ENCODE data around the gene SURF2.
A peak's percentile ranks its signal among the peaks of the same experiment; 100 is the strongest.
"Not testable (repeated sequence)": the region's sequence is repeated elsewhere in the genome, so short reads cannot be mapped to it uniquely, and the experiment has no call there.

SURF2 gene

DNA sequence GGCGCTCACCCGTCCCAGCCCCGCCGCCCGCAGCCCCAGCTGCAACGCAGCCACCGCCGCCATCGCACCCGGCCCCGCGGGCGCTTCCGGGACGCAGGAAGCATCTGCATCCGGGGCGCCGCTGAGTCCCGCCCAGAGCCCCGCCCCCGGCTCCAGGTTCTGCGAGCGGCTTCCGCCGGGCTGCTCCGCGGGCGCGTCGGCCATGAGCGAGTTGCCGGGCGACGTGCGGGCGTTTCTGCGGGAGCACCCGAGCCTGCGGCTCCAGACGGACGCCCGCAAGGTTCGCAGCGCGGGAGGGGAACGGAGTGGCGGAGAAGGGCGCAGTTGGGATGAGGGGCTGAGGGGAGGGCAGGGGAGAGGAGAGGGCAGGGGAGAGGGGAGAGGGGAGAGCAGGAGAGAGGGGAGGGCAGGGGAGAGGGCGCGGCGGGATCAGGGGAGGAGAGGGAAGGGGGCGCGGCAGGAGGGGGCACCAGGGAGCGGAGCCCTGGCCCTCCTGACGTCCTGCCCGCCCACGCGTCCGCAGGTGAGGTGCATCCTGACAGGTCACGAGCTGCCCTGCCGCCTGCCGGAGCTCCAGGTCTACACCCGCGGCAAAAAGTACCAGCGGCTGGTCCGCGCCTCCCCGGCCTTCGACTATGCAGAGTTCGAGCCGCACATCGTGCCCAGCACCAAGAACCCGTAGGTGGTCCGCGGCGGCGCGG is at the start of gene SURF2, which contains the start of gene SURF1:
SURF2 (plus strand) TSS at position 160 of the 701 bp plus-strand sequence; CDS start at position 203, 43 bp downstream.
SURF1 (minus strand) TSS at position 97 of the 701 bp plus-strand sequence; CDS start at position 63, 34 bp downstream.
- no peak for DNase-seq

DNA sequence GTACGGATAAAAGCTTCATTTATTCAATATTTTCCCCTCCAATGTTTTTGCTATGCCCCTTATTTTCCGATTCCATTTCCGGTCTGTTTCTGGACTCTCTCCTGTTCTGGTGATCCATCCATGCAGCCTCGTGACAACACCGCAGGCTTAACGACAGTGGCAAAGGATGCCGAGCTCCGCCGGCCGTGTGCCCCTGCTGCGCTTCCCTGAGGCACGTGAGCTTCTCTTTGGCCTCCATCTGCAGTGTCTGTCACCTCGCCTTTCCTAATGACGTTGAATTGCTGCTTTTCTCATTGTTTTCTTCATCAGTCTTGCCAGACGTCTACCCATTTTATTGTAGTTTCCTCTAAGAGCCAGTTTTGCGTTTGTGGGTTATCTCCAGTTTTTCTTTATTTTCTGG is 49.0 kb upstream of the SURF2 start:
- no peak for DNase-seq

DNA sequence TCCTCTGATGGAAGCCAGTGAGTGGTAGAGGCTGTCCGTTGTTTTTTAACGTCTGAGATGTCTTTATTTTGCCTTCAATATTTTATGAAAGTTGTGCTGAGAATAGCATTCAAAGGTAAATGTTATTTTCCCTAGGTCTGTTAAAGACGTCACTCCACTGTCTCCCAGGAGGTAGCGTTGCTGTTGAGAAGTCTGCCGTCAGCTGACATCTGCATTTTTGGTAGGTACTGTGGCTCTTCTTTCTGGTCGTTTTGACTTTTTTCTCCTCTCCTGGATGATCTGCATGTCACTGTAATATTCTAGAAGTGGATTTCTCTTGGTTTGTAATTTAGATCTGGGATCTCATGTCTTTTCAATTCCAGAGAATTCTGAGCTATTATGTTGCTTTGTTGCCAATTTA is 46.7 kb upstream of the SURF2 start:
- no peak for DNase-seq

DNA sequence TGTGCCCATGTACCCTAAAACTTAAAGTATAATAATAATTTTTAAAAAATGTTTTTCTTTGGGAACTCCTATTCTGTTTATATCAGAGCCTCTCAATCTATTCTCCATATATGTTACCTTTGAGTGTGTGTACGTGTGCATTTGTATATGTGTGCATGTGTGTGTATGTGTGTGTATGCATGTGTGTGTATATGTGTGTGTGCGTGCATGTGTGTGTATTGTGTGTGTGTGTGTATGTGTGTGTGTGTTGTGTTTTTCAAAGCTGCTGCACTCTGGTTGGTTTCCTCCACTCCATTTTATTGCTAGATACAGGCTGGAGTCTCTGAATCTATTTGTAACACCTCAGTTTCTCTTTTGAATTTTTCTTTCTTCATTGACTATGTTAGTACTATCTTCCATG is 40.4 kb upstream of the SURF2 start:
- DNase-seq: no peak

DNA sequence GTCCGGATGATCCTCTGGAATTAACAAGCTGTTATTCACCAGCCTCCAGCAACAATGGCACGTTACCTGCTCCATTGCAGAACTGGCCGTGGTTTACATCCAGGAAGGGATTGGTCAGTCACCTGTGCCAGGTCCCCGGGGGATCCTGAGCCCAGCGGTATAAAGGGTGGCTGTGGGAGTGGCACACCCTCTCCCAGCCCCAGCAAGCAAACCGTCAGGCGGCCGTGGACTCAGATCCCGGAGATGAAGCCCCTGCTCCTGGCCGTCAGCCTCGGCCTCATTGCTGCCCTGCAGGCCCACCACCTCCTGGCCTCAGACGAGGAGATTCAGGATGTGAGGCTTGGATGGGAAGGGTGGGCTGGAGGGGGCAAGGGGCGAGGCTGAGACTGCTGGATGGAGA is 38.8 kb upstream of the SURF2 start:
- DNase-seq: not testable (repeated sequence)

DNA sequence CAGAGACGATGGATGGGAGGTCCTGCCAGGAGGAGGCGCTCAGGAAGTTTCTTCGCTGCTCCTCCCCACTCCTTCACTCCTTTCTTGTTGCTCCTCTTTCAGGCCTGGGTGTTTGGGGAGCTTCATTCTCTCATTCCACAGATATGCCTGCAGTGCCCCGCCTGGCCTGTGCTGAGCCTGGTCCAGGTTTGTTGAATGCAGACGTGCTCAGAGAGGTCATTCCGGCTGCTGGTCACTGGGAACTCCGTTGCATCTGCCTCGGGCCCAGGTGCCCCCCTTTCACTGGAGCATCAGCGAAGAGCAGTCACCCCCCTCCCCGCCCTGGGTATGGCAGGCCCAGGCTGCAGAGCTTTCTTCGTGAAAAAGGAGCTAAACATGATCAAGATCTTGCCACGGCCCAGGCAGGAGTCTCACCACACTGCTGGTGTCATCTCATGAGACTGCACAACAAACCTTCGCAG is 35.9 kb upstream of the SURF2 start:
- no peak for DNase-seq

DNA sequence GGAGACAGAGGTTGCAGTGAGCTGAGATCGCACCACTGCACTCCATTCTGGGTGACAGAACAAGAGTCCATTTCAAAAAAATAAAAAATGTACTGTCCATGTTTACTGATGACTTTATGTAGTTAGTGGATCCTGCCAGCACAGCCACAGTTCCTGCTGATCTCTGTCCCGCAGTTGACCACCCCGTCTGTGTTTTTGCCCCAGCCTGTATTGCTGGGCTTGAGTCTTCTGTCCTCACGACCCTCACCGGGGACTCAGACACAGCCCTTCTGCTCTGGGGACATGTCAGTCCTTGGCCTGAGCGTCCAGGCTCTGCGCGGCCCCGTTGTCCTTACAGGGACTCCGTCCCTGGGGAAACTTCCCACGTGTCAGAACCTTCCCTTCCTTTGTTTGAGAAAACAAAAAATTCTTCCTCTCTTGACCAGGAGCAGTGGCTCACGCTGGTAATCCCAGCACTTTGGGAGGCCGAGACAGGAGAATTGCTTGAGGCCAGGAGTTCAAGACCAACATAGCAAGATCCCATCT is 34.9 kb upstream of the SURF2 start:
- no peak for DNase-seq

DNA sequence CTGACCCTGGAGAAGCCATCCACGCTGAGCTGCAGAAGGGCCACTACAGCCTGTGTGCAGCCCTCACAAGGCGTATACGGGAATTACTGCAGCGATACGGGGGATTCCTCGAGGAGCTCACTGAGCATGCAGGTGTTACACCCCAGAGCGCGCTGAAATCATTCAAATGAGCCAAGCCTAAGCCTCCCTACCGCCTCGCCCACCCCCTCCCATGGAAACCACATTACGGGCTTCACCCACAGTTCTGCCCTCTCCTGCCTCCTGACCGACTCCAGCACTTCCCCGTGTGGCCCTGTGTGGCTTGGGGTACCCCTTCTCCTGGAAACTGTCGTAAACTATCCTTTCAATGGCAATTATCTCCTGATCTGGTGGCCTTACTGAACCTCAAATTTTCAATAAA is 33.6 kb upstream of the SURF2 start:
- no peak for DNase-seq

DNA sequence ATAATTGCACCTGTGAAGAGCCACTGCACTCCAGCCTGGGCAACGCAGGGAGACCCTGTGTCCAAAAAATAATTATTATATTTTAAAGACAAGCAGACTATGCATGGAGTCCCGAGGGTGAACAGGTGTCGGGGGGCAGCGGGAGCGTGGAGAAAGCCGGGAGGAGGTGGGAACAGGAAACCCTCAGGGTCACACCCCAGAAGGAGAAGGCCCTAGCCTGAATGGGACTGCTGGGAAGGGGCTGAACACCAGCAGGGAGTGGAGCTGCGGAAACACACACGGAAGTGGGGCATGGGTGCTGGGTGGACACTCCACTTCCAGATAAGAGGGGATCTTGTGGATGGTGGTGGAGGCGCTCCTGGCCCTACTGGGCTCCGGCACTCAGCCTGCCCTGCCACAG is 33.1 kb upstream of the SURF2 start:
- DNase-seq: no peak

DNA sequence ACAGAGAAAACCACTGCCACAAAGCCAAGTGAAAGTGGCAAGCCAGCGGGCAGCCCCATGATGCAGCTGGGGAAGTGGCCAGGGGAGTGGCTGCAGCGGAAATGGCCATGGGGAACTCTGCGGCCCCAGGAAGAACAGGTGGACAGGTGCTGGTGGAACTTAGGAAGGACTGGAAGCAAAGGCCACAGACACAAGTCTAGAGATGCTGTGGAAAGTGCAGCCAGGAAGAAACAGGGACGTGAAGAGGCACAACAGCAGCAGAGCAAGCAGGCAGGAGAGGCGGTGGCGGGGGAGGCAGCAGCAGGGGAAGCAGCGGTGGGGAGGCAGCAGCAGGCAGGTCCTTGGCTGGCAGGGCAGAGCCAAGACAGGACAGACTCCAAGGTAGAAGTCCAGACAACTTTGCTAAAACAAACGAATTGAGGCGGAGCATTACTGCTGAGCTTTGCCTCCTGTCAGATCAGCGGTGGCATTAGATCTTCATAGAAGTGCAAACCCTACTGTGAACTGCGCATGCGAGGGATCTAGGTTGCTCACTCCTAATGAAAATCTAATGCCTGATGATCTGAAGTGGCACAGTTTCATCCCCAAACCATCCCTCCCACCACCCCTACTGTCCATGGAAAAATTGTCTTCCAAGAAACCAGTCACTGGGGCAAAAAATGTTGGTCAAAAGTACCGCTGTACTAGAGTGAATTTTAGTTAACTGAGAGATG is 32.2 kb upstream of the SURF2 start:
- no peak for DNase-seq

DNA sequence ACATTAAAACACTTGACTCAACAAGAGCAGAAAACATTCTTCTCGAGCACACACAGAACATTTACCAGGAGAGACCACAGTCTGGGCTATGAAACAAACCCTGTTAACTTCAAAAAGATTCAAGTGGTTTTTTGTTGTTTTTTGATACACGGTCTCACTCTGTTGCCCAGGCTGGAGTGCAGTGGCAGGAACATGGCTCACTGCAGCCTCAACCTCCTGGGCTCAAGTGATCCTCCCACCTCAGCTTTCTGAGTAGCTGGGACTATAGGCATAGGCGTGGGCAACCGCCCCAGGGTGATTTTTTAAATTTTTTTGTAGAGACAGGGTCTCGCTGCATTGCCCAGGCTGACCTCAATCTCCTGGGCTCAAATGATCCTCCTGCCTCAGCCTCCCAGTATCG is 29.3 kb upstream of the SURF2 start:
- DNase-seq: not testable (repeated sequence)

DNA sequence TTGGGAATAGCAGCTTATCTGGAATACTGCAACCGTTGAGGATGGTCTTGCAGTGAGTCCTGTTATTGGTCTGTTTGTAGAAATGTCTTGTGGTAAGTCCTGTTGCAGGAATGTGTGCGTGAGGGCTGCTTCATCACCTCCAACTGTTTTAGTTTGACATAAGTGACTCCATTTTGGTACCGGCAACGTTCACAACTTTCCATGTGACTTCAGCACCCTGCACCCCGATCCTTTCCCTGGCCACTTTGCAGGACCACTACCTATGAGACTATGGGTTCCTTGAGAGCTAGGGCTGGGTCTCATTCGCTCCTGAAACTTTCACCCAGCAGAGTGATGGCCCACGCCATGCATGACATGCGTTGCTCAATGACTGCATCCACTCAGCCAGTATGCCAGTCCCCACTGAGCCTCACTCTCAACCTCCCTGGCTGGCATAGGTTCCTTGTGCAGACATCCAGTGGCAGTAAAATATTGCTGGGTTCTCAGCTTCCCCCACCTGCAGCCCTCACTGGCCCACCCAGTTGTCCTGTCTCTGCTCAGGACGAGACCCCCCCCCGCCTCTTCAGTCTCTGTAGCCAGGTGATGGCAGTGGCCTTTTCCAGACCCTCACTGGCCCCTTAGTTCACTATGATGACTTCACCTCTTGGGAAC is 28.4 kb upstream of the SURF2 start:
- no peak for DNase-seq

DNA sequence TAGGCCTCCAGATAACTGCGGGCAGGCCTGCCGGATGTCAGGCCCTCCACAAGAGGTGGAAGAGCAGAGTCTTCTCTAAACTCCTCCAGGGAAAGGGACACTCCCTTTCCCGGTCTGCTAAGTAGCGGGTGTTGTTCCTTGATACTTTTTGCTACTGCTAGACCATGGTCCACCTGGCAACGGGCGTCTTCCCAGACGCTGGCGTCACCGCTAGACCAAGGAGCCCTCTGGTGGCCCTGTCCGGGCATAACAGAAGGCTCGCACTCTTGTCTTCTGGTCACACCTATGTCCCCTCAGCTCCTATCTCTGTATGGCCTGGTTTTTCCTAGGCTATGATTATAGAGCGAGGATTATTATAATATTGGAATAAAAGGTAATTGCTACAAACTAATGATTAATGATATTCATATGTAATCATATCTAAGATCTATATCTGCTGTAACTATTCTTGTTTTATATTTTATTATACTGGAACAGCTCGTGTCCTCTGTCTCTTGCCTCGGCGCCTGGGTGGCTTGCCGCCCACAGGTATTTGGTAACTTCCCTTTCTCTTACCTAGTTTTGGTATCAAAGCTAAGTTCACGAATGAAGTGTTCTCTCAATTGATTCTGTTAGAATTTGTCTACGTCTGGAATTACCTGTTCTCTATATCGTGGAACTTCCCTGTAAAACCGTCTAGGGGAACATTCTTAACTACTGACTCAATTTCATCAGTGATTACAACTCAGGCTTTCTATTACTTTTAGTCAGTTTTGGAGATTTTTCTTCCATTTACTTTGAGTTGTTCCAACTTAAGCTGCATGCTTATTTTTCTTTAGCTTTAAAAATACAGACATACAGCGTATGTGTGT is 26.8 kb upstream of the SURF2 start:
- not testable (repeated sequence) for DNase-seq

DNA sequence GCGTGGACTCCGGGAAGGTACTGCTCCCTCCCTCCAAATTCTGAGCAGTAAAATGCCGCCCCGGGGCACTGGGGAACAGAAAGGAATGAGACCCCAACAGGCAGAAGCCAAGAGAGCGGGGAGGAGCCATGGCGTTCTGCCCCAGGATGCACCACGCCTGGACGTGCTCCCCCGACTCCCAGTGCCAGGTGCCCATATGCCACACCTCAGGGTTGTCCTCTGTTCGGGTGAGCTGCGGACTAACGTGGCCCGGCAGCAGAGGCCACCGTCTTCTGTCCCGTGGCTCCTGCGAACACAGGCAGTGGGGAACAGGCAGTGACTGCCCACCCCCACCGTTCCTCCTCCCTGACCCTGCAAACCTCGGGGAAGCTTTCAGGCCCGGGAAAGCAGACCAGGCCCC is 25.1 kb upstream of the SURF2 start:
- no peak for DNase-seq

DNA sequence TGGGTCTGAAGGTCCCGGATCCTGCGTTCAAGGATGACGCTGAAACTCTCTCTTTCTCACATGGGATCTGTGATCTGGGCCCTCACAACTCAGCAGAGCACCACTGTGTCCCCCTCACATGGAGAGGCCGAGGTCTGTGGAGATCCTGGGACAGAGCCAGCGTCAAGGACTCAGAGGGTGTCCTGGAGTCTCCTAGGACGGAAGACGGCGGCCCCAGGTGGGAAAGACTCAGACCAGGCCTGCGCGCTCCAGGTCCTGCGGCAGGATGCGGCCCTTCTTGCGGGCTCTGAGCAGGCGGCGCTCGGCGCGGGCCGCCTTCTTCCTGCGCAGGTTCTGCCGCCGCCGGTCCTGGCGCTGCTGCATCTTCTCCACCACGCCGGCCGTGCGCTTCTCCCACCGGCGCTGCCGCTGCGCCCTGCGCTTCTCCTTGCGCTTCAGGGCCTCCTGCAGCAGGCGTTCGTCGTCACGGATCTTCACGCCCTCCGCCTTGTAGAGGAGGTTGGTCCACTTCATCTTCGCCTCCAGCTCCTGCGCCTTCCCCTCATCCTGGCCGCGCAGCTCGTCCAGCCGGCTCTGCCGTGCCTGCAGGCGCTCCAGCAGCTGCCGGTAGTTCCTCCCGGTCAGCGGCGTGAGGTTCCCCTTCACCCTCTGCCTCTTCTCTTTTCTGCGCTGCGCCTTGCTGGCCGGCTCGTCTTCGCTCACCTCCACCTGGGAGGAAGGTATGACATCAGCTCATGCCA is 24.5 kb upstream of the SURF2 start:
- DNase-seq: no peak

DNA sequence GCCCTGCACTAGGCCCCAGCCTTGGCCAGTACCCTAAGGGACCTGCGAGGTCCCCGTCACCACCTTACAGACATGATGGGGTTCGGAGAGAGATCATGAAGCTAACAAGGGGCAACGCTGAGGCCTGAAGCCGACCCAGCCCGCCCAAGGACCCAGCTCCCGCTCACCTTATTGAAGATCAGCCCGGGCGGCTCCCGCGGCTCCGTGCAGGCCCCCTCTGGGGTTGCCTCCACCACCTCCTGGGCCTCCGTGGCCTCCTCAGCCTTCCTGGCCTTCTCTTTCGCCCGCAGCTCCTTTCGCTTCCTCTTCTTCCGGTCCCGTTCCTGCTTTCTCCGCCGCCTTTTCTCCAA is 24.0 kb upstream of the SURF2 start:
- no peak for DNase-seq

DNA sequence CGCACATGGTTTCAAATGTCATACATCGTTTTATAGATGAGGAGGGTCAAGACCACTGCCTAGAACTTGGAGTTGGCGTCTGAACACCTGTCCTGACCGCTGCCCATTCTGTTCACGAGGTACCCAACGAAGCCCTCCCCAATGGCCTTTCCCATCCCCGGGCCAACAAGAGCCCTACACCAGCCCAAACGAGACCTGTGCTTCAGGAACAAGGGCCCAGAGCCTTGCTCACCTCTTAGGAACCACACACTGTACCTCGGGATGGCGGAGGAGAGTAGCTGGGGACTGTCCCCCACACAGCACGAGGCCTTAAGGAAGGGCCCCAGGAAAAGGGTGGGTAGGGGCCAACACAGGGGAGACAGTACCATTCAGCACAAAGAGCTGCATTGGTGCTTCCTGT is 23.3 kb upstream of the SURF2 start:
- DNase-seq: no peak

DNA sequence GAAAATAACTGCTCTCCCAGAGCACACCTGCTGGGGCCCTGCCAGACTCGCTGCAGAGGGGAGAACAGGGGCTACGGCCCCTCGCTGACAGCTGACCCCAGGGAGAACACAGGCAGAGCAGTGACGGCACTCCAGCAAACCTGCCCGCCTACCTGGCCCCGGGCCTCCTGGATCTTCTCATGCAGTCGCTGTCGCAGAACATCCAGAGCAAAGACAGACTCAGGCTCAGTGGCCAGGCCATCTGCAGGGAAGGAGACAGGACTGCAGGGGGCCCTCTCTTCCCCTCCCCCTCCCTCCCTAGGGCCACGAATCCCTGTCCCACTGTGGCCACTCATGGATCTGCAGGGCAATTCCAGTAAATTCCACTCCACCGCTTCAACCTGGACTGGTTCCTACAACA is 22.8 kb upstream of the SURF2 start:
- no peak for DNase-seq

DNA sequence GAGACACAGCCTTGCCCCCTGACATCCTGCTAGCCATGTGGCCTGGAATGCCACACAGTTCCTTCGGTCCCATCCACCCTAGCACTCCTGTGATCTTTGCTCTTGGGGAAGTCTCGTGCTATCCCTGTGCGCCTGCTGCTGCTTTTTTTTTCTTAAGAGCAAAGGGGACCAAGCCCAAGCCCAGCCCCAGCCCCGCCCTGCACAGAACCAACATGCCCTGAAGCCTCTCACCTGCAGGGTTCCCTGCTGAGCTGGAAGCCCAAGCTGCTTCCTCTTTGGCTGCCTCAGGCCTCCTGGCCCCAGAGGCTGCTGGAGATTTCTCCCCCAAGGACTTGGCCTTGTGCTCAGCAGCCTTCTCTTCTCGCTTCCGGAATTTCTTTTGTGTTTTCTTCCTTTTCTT is 22.2 kb upstream of the SURF2 start:
- DNase-seq: no peak

DNA sequence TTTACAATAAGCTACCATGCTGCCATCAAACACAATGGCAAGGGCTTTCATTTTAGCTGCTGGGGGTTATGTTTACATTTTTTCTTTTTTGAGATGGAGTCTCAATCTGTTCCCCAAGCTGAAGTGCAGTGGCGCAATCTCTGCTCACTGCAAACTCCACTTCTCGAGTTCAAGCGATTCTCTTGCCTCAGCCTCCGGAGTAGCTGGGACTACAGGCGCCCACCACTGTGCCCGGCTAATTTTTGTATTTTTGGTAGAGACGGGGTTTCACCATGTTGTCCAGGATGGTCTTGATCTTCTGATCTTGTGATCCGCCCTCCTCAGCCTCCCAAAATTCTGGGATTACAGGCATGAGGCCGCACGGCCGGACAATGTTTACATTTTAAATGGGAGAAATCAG is 21.5 kb upstream of the SURF2 start:
- not testable (repeated sequence) for DNase-seq

DNA sequence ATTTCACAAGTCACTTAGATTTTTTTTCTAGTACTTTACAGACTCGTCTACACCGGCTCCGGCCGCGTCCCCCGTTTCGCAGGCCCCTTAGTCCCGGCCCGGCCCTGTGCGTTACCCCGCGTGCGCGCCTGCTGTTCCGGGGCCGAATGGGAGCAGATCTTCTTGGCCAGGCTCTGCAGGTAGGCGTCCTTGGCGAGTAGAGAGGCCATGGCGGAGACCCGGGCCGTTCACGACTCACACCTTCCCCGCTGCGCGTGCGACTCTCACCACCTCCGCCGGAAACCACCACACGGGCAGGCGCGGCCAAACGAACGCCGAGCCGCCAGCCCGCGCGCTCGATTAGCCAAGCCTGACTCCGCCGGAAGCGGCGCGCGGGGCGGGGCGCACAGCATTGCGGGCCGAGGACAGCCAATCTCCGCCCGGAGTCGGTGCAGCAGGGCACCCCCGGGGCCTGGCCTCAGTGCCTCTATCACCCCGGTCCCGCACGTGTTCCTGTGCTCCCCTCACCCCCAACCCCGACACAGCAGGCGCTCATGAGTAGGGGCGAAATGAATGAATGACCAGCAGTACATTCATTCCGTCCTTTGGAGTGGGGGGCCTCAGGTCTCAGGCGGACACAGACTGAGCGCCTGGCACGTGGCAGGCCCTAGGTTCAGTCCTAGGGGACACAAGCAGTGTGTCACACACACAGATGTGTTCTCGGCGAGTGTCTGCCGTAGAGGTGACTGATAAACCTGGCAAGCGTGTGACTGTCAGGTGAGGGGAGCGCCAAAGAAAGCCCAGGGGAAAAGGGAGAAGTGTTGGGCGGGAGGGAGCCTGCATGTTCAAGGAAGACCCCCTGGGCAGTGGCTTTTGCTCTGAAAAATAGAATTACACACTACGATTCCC is 20.2 kb upstream of the SURF2 start, which contains the start of gene SURF6:
SURF6 (minus strand) TSS at position 265 of the 888 bp plus-strand sequence; CDS start at position 209, 56 bp downstream.
- peak; percentile 29 for DNase-seq
